Osteocyte (in vitro differentiated cells): Measurements from ENCODE around the gene ABLIM1. TPM values are rescaled to one million over a fixed set of nuclear protein-coding genes. Genes with fewer than 3 reads are reported as not detected.

Source experiments
- DNase-seq: peaks from one replicate; pipeline ENCODE4 v3.0.0; 2021; ENCODE audit warnings: mixed read lengths; ENCODE audit not compliant: unreplicated experiment; ENCODE audit errors: extremely low spot score
- H3K27ac Mint-ChIP-seq: one replicate; pipeline ENCODE4 v1.8.0; 2021; ENCODE audit warnings: mild to moderate bottlenecking, mixed read lengths; ENCODE audit not compliant: unreplicated experiment
- H3K27me3 Mint-ChIP-seq: one replicate; pipeline ENCODE4 v1.8.0; 2021; ENCODE audit warnings: mixed read lengths; ENCODE audit not compliant: unreplicated experiment
- H3K36me3 Mint-ChIP-seq: one replicate; pipeline ENCODE4 v1.8.0; 2021; ENCODE audit warnings: mixed read lengths; ENCODE audit not compliant: unreplicated experiment
- H3K4me1 Mint-ChIP-seq: one replicate; pipeline ENCODE4 v1.8.0; 2021; ENCODE audit warnings: mixed read lengths; ENCODE audit not compliant: unreplicated experiment
- H3K4me3 Mint-ChIP-seq: one replicate; pipeline ENCODE4 v1.8.0; 2021; ENCODE audit warnings: mild to moderate bottlenecking, moderate library complexity, mixed read lengths; ENCODE audit not compliant: unreplicated experiment
- H3K9me3 Mint-ChIP-seq: one replicate; pipeline ENCODE4 v1.8.0; 2021; ENCODE audit warnings: mixed read lengths; ENCODE audit not compliant: unreplicated experiment
- total RNA-seq: library from RNA; stranded (reverse); gene quantifications from 2 replicates; pipeline ENCODE4 v1.2.1, GENCODE V29; 2021
- TF ChIP-seq, protein P1 (sequence below): fragments of 200-600 bp; sonication (generic); IDR thresholded peaks from 2 replicates; pipeline ENCODE4 v1.5.0; 2021; ENCODE audit warnings: antibody characterized with exemption, mild to moderate bottlenecking, moderate library complexity

ABLIM1 gene
- total RNA-seq, 1 donor from 2014 or later: 39.0 TPM

DNA sequence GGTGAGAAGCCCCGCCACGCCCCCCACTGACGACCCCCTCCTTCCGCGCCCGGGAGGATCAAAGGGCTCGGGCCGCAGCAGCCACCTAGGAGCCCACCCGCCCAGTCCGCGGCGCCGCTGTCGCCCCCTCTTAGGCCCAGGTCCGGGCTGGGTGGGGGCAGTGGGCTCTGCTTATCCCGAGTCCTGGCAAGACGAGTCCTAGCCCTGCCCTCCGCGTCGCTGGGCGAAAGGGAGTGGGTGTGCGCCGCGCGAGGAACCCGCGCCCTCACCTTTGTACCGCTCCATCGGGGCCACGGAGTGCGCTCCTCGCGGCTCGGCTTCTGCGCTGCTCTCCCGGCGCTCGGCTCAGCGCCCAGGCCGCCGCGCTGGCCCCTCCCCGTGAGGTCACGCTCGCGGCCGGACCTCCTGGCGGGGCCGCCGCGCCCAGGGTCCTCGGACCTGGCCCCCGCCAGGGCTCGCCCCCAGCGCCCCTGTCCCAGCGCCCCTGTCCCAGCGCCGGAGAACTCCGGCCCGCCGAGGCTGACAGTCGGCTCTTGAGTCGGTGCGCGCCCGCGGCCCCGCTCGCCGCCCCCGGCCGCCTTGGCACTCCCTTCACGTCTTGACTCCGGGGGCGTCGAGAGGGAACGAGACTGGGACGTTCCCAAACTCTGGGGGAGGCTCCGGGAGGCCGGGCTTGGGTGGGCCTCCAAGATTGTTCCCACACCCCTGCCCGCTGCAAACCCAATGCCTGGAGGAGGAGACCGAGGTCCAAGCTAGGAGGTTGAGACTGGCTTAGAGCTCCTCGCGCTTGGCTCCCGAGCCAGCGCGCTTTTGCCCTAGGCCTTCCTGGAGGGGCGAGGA lies 253.7 kb downstream of the ABLIM1 start, which contains the start of gene AFAP1L2:
Gene AFAP1L2 (minus strand): TSS at position 332 of the 840 bp plus-strand sequence. CDS start 47 bp downstream, at position 285.
- H3K36me3 Mint-ChIP-seq: no peaks in the 10 kb centered on the region
- peak within 1 kb of the TSS; percentile 85 for H3K4me3 Mint-ChIP-seq
- no peaks in the 10 kb centered on the region for H3K9me3 Mint-ChIP-seq
- TF ChIP-seq, protein P1, sequence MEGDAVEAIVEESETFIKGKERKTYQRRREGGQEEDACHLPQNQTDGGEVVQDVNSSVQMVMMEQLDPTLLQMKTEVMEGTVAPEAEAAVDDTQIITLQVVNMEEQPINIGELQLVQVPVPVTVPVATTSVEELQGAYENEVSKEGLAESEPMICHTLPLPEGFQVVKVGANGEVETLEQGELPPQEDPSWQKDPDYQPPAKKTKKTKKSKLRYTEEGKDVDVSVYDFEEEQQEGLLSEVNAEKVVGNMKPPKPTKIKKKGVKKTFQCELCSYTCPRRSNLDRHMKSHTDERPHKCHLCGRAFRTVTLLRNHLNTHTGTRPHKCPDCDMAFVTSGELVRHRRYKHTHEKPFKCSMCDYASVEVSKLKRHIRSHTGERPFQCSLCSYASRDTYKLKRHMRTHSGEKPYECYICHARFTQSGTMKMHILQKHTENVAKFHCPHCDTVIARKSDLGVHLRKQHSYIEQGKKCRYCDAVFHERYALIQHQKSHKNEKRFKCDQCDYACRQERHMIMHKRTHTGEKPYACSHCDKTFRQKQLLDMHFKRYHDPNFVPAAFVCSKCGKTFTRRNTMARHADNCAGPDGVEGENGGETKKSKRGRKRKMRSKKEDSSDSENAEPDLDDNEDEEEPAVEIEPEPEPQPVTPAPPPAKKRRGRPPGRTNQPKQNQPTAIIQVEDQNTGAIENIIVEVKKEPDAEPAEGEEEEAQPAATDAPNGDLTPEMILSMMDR: no peak
- no peak for DNase-seq
- peak within 1 kb of the TSS; percentile 82 for H3K27ac Mint-ChIP-seq
- peaks cover 44% of the 10 kb centered on the region for H3K4me1 Mint-ChIP-seq
- H3K27me3 Mint-ChIP-seq: no peaks in the 10 kb centered on the region

DNA sequence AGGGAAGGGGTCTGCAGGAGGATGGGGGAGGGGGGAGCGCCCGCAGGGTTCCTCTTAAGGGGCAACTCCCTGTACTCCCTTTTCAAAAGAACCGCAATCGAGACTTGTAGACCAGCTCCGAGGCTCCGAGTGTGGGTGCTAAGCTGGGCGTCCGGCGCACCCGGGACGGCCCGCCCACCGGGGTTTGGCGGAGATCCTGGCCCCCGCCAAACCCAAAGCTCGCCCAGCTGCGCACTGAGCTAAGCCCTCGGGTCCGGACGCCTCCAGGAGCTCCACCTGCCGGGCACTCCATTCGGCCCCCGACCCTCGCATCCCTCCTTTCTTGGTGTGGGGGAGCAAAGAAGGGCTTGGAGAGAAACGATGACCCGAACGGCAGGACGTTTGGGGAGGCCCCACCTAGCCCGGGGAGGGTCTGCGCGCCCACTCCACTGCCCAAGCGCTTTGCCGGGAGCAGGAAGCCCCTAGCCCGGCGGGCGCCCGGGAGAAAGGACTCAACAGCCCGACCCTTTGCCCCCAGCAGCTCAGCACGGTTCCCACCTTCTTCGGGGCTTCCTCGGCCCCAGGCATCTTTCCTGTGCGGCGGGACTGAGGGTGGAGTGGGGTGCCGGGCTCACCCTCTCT lies 254.4 kb downstream of the ABLIM1 start:
- Mint-ChIP-seq H3K27me3 (no peaks in the 10 kb centered on the region), H3K36me3 (no peaks in the 10 kb centered on the region), H3K4me1 (peaks cover 46% of the 10 kb centered on the region), H3K27ac (peak overlapping the region; percentile 82), H3K4me3 (peak overlapping the region; percentile 85), H3K9me3 (no peaks in the 10 kb centered on the region)
- DNase-seq: no peak
- TF ChIP-seq, protein P1: peak; percentile 43

DNA sequence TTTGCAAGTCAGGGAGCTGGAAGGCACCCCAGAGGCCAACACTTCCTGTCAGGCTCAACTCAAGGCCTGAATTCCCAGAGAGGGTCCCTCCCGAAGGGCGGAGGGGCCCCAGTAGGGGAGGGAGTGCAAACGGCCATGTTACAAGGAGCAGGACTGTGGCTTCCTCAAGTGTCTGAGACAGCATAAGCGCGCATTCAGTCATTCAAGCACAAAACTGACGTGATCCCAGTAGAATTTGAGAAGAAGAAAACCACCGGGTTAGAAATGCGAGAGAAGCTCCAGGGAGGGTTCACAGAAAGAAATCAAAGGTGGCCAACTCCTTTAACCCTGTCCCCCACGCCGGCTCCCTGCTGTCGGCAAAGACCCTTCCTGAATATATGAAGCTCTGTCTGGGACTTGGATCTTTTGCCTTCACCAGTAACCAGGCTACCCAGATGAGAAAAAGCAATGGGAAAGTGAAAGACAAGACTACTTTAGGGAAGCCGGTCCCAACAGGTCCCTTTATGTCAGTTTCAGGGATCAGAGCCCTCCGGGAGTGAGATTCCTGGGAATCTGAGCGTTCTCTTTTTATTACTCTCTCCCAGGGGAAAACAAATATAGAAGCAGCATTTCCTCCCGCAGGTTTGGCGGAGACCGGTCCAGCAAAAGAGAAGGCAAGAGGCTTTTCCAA lies 255.1 kb downstream of the ABLIM1 start:
- H3K27ac Mint-ChIP-seq: peak overlapping the region; percentile 82
- TF ChIP-seq, protein P1: no peak

DNA sequence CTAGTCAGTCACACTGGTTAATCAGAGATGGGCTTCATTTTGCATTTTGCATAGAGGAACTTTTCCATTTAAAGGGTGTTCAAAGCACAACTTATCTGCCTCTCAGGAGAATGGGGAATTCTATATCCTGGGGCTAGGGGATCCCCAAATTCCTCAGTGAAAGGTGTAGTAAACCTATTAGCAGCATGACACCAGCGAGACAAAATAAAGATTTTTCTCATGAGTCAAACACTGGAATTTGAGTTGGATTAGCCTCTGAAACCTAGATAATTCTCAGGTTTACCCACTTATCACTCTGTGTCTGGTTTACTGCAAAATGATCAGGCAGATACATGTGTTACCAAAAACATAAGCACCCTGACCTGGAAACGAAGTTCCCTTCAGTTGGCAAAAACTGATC lies 255.8 kb downstream of the ABLIM1 start:
- Mint-ChIP-seq H3K4me1 (peaks cover 58% of the 10 kb centered on the region), H3K36me3 (no peaks in the 10 kb centered on the region), H3K4me3 (no peak overlapping the region), H3K27me3 (no peaks in the 10 kb centered on the region), H3K9me3 (no peaks in the 10 kb centered on the region), H3K27ac (no peak overlapping the region)
- no peak for DNase-seq
- TF ChIP-seq, protein P1: no peak

More for the DNA sequence above, 255.1 kb downstream of the ABLIM1 start:
- Mint-ChIP-seq H3K36me3 (no peaks in the 10 kb centered on the region), H3K4me3 (peak overlapping the region; percentile 85), H3K27me3 (no peaks in the 10 kb centered on the region), H3K4me1 (peaks cover 51% of the 10 kb centered on the region), H3K9me3 (no peaks in the 10 kb centered on the region)
- no peak for DNase-seq
